Activated naive CD4-positive, alpha-beta T cell treated with anti-CD3 and anti-CD28 coated beads, Interleukin-2, amount 50 U/mL, for 24 hours (primary cell): ENCODE measurements around the gene HYDIN.
"Not testable (repeated sequence)": the region's sequence is repeated elsewhere in the genome, so short reads cannot be mapped to it uniquely, and the experiment has no call there.

Experiments
- H3K27ac Mint-ChIP-seq: one replicate; pipeline ENCODE4 v1.8.0; 2021; ENCODE audit warnings: mild to moderate bottlenecking, mixed read lengths
- H3K27me3 Mint-ChIP-seq: one replicate; pipeline ENCODE4 v1.8.0; 2021; ENCODE audit warnings: mixed read lengths
- H3K36me3 Mint-ChIP-seq: one replicate; pipeline ENCODE4 v1.8.0; 2021; ENCODE audit warnings: mixed read lengths
- H3K4me1 Mint-ChIP-seq: one replicate; pipeline ENCODE4 v1.8.0; 2021; ENCODE audit warnings: mixed read lengths
- H3K4me3 Mint-ChIP-seq: one replicate; pipeline ENCODE4 v1.8.0; 2021; ENCODE audit warnings: mild to moderate bottlenecking, mixed read lengths
- H3K9me3 Mint-ChIP-seq: one replicate; pipeline ENCODE4 v1.8.0; 2021; ENCODE audit warnings: mixed read lengths

Gene HYDIN

GRCh38 chr16:71198408-71198807 is 32.1 kb downstream of the HYDIN start:
- Mint-ChIP-seq H3K4me1 (no peaks in the 10 kb centered on the region), H3K4me3 (no peak overlapping the region), H3K9me3 (peaks cover 10% of the 10 kb centered on the region), H3K27ac (no peak overlapping the region), H3K36me3 (no peaks in the 10 kb centered on the region), H3K27me3 (peaks cover 12% of the 10 kb centered on the region)

GRCh38 chr16:71192387-71192786 is 38.1 kb downstream of the HYDIN start:
- Mint-ChIP-seq H3K27me3 (peaks cover 13% of the 10 kb centered on the region), H3K27ac (no peak overlapping the region), H3K9me3 (peaks cover 2% of the 10 kb centered on the region), H3K4me1 (no peaks in the 10 kb centered on the region), H3K4me3 (no peak overlapping the region), H3K36me3 (no peaks in the 10 kb centered on the region)

GRCh38 chr16:71188956-71189712 is 41.4 kb downstream of the HYDIN start:
- Mint-ChIP-seq H3K9me3 (no peaks in the 10 kb centered on the region), H3K36me3 (no peaks in the 10 kb centered on the region), H3K4me1 (no peaks in the 10 kb centered on the region), H3K4me3 (no peak overlapping the region), H3K27ac (no peak overlapping the region), H3K27me3 (peaks cover 15% of the 10 kb centered on the region)

GRCh38 chr16:71185347-71185746 is 45.2 kb downstream of the HYDIN start:
- no peaks in the 10 kb centered on the region for H3K36me3 Mint-ChIP-seq
- peaks cover 14% of the 10 kb centered on the region for H3K27me3 Mint-ChIP-seq
- H3K4me1 Mint-ChIP-seq: no peaks in the 10 kb centered on the region
- H3K9me3 Mint-ChIP-seq: no peaks in the 10 kb centered on the region
- H3K27ac Mint-ChIP-seq: no peak overlapping the region
- H3K4me3 Mint-ChIP-seq: no peak overlapping the region

GRCh38 chr16:71179569-71179968 is 51.0 kb downstream of the HYDIN start:
- no peaks in the 10 kb centered on the region for H3K9me3 Mint-ChIP-seq
- no peak overlapping the region for H3K4me3 Mint-ChIP-seq
- H3K4me1 Mint-ChIP-seq: no peaks in the 10 kb centered on the region
- no peaks in the 10 kb centered on the region for H3K36me3 Mint-ChIP-seq
- H3K27ac Mint-ChIP-seq: no peak overlapping the region
- peaks cover 15% of the 10 kb centered on the region for H3K27me3 Mint-ChIP-seq

- Mint-ChIP-seq H3K27ac (no peak overlapping the region), H3K4me1 (no peaks in the 10 kb centered on the region), H3K4me3 (no peak overlapping the region), H3K36me3 (no peaks in the 10 kb centered on the region), H3K27me3 (peaks cover 7% of the 10 kb centered on the region), H3K9me3 (no peaks in the 10 kb centered on the region)
These were observed 57.9 kb downstream of the HYDIN start for GRCh38 chr16:71172481-71173207.

GRCh38 chr16:71161007-71161406 is 69.5 kb downstream of the HYDIN start:
- not testable (repeated sequence) for H3K4me1 Mint-ChIP-seq, H3K27ac Mint-ChIP-seq, H3K4me3 Mint-ChIP-seq, H3K36me3 Mint-ChIP-seq, H3K9me3 Mint-ChIP-seq, H3K27me3 Mint-ChIP-seq

GRCh38 chr16:71157278-71157677 is 73.2 kb downstream of the HYDIN start:
- not testable (repeated sequence) for H3K36me3 Mint-ChIP-seq, H3K9me3 Mint-ChIP-seq, H3K27ac Mint-ChIP-seq, H3K27me3 Mint-ChIP-seq, H3K4me3 Mint-ChIP-seq, H3K4me1 Mint-ChIP-seq

GRCh38 chr16:71153329-71153728 is 77.2 kb downstream of the HYDIN start:
- H3K36me3 Mint-ChIP-seq, H3K4me3 Mint-ChIP-seq: not testable (repeated sequence)

GRCh38 chr16:71151654-71152053 is 78.9 kb downstream of the HYDIN start:
- H3K4me3 Mint-ChIP-seq, H3K27me3 Mint-ChIP-seq, H3K36me3 Mint-ChIP-seq, H3K4me1 Mint-ChIP-seq, H3K27ac Mint-ChIP-seq, H3K9me3 Mint-ChIP-seq: not testable (repeated sequence)

More at GRCh38 chr16:71153329-71153728, 77.2 kb downstream of the HYDIN start:
- H3K9me3 Mint-ChIP-seq, H3K27me3 Mint-ChIP-seq, H3K27ac Mint-ChIP-seq, H3K4me1 Mint-ChIP-seq: not testable (repeated sequence)

- not testable (repeated sequence) for H3K27ac Mint-ChIP-seq, H3K36me3 Mint-ChIP-seq, H3K9me3 Mint-ChIP-seq, H3K4me1 Mint-ChIP-seq, H3K27me3 Mint-ChIP-seq, H3K4me3 Mint-ChIP-seq
These were observed 87.3 kb downstream of the HYDIN start for GRCh38 chr16:71143246-71143645.

GRCh38 chr16:71110565-71110964 is 120.0 kb downstream of the HYDIN start:
- H3K9me3 Mint-ChIP-seq, H3K36me3 Mint-ChIP-seq, H3K4me3 Mint-ChIP-seq, H3K4me1 Mint-ChIP-seq, H3K27me3 Mint-ChIP-seq, H3K27ac Mint-ChIP-seq: not testable (repeated sequence)

- H3K9me3 Mint-ChIP-seq, H3K4me3 Mint-ChIP-seq, H3K36me3 Mint-ChIP-seq, H3K27ac Mint-ChIP-seq, H3K4me1 Mint-ChIP-seq, H3K27me3 Mint-ChIP-seq: not testable (repeated sequence)
These were observed 120.8 kb downstream of the HYDIN start for GRCh38 chr16:71109656-71110208.

GRCh38 chr16:71105881-71106280 is 124.6 kb downstream of the HYDIN start:
- H3K4me3 Mint-ChIP-seq, H3K36me3 Mint-ChIP-seq, H3K4me1 Mint-ChIP-seq, H3K9me3 Mint-ChIP-seq, H3K27ac Mint-ChIP-seq, H3K27me3 Mint-ChIP-seq: not testable (repeated sequence)

- not testable (repeated sequence) for H3K4me3 Mint-ChIP-seq, H3K27me3 Mint-ChIP-seq, H3K9me3 Mint-ChIP-seq, H3K27ac Mint-ChIP-seq, H3K4me1 Mint-ChIP-seq, H3K36me3 Mint-ChIP-seq
These were observed 146.9 kb downstream of the HYDIN start for GRCh38 chr16:71083573-71083972.

GRCh38 chr16:71080777-71081176 is 149.7 kb downstream of the HYDIN start:
- H3K27ac Mint-ChIP-seq, H3K4me3 Mint-ChIP-seq, H3K36me3 Mint-ChIP-seq, H3K4me1 Mint-ChIP-seq, H3K27me3 Mint-ChIP-seq, H3K9me3 Mint-ChIP-seq: not testable (repeated sequence)
